ENCODE data around the gene ASB3.

The ASB3 gene

GRCh38 chr2:53752385-53752784, 34.4 kb downstream of the ASB3 start:
- H3K4me2 ChIP-seq (ENCODE audit: insufficient read depth, low read length, poor library complexity, severe bottlenecking): no peak overlapping the region
- H2BK120ac ChIP-seq (ENCODE audit: low read depth, low read length): no peak overlapping the region
- no peak overlapping the region for H3K23ac ChIP-seq (ENCODE audit: low read depth, low read length, poor library complexity)
- no peak overlapping the region for H2BK12ac ChIP-seq (ENCODE audit: low read length)
- H2AFZ ChIP-seq (ENCODE audit: low read length): no peak overlapping the region
- H3K27ac ChIP-seq (replicated peaks; ENCODE audit: low read length): no peak overlapping the region
- H3K9me3 ChIP-seq (replicated peaks in 1 of 2; ENCODE audit: control insufficient read depth in 2 of 2, insufficient read depth in 1 of 2, low read depth in 1 of 2, low read length in 2 of 2): peaks cover 2 to 8% of the 10 kb centered on the region in 2 donors
- no peak overlapping the region for H3K18ac ChIP-seq (ENCODE audit: low read length)
- no peak overlapping the region for H2AK5ac ChIP-seq (ENCODE audit: low read depth, low read length)
- peaks cover 1 to 3% of the 10 kb centered on the region in 2 donors for H3K4me1 ChIP-seq (ENCODE audit: control insufficient read depth in 2 of 2, insufficient read depth in 1 of 2, low read depth in 1 of 2, low read length in 2 of 2)
- H3K9ac ChIP-seq (ENCODE audit: low read depth, low read length, poor library complexity): no peak overlapping the region
- H2BK5ac ChIP-seq (ENCODE audit: low read length): no peak overlapping the region
- H3K27me3 ChIP-seq (ENCODE audit: control insufficient read depth in 3 of 3, insufficient read depth in 3 of 3, low read depth in 1 of 3, low read length in 3 of 3): no peaks in the 10 kb centered on the region
- no CpG with 5 or more reads among the region's 4 CpGs for WGBS, 2 donors (ENCODE audit: extremely low coverage in 2 of 2, insufficient read length in 2 of 2, insufficient replicate concordance in 1 of 2)
- no peak overlapping the region for H4K91ac ChIP-seq (ENCODE audit: low read depth, low read length, poor library complexity)
- no peak overlapping the region for H3K14ac ChIP-seq (ENCODE audit: low read length)
- no peak overlapping the region for H3K4ac ChIP-seq (ENCODE audit: low read length)
- no peaks in the 10 kb centered on the region for H3K79me1 ChIP-seq (ENCODE audit: low read depth, low read length)
- no peak for DNase-seq (ENCODE audit: low spot score)
- no peak overlapping the region for H3K4me3 ChIP-seq (ENCODE audit: low read length in 2 of 2)
- no peak overlapping the region for H4K8ac ChIP-seq (ENCODE audit: low read depth, low read length)
- H3K36me3 ChIP-seq (replicated peaks in 1 of 2; ENCODE audit: control insufficient read depth in 2 of 2, insufficient read depth in 2 of 2, low read length in 2 of 2): peaks cover 5 to 62% of the 10 kb centered on the region in 2 donors
- no peak overlapping the region for H2BK15ac ChIP-seq (ENCODE audit: low read length)

- Histone ChIP-seq H3K36me3 (replicated peaks in 1 of 2; ENCODE audit: control insufficient read depth in 2 of 2, insufficient read depth in 2 of 2, low read length in 2 of 2) (peaks cover 4 to 62% of the 10 kb centered on the region in 2 donors), H2AFZ (ENCODE audit: low read length) (no peak overlapping the region), H3K4me1 (ENCODE audit: control insufficient read depth in 2 of 2, insufficient read depth in 1 of 2, low read depth in 1 of 2, low read length in 2 of 2) (peaks cover 1 to 3% of the 10 kb centered on the region in 2 donors), H2AK5ac (ENCODE audit: low read depth, low read length) (no peak overlapping the region), H2BK120ac (ENCODE audit: low read depth, low read length) (no peak overlapping the region), H3K9me3 (replicated peaks in 1 of 2; ENCODE audit: control insufficient read depth in 2 of 2, insufficient read depth in 1 of 2, low read depth in 1 of 2, low read length in 2 of 2) (peaks cover 2 to 7% of the 10 kb centered on the region in 2 donors), H3K27ac (replicated peaks; ENCODE audit: low read length) (no peak overlapping the region), H3K79me1 (ENCODE audit: low read depth, low read length) (no peaks in the 10 kb centered on the region), H3K18ac (ENCODE audit: low read length) (no peak overlapping the region), H3K9ac (ENCODE audit: low read depth, low read length, poor library complexity) (no peak overlapping the region), H3K27me3 (ENCODE audit: control insufficient read depth in 3 of 3, insufficient read depth in 3 of 3, low read depth in 1 of 3, low read length in 3 of 3) (no peaks in the 10 kb centered on the region), H2BK5ac (ENCODE audit: low read length) (no peak overlapping the region), H4K8ac (ENCODE audit: low read depth, low read length) (no peak overlapping the region), H4K91ac (ENCODE audit: low read depth, low read length, poor library complexity) (no peak overlapping the region), H3K4me3 (ENCODE audit: low read length in 2 of 2) (no peak overlapping the region), H3K4ac (ENCODE audit: low read length) (no peak overlapping the region), H2BK12ac (ENCODE audit: low read length) (no peak overlapping the region), H3K23ac (ENCODE audit: low read depth, low read length, poor library complexity) (no peak overlapping the region), H3K14ac (ENCODE audit: low read length) (no peak overlapping the region), H2BK15ac (ENCODE audit: low read length) (no peak overlapping the region), H3K4me2 (ENCODE audit: insufficient read depth, low read length, poor library complexity, severe bottlenecking) (no peak overlapping the region)
- WGBS, 2 donors (ENCODE audit: extremely low coverage in 2 of 2, insufficient read length in 2 of 2, insufficient replicate concordance in 1 of 2): no CpG with 5 or more reads among the region's 1 CpG
- no peak for DNase-seq (ENCODE audit: low spot score)
Observed at GRCh38 chr2:53751728-53752127, 35.0 kb downstream of the ASB3 start.

- H3K9ac ChIP-seq (ENCODE audit: low read depth, low read length, poor library complexity): no peak overlapping the region
- H2AK5ac ChIP-seq (ENCODE audit: low read depth, low read length): no peak overlapping the region
- H3K79me1 ChIP-seq (ENCODE audit: low read depth, low read length): no peaks in the 10 kb centered on the region
- peaks cover 0 to 63% of the 10 kb centered on the region in 2 donors for H3K36me3 ChIP-seq (replicated peaks in 1 of 2; ENCODE audit: control insufficient read depth in 2 of 2, insufficient read depth in 2 of 2, low read length in 2 of 2)
- no peak overlapping the region for H3K4me3 ChIP-seq (ENCODE audit: low read length in 2 of 2)
- no peak overlapping the region for H4K8ac ChIP-seq (ENCODE audit: low read depth, low read length)
- H3K14ac ChIP-seq (ENCODE audit: low read length): no peak overlapping the region
- H2BK15ac ChIP-seq (ENCODE audit: low read length): no peak overlapping the region
- H3K4me2 ChIP-seq (ENCODE audit: insufficient read depth, low read length, poor library complexity, severe bottlenecking): no peak overlapping the region
- H4K91ac ChIP-seq (ENCODE audit: low read depth, low read length, poor library complexity): no peak overlapping the region
- no peaks in the 10 kb centered on the region for H3K9me3 ChIP-seq (replicated peaks in 1 of 2; ENCODE audit: control insufficient read depth in 2 of 2, insufficient read depth in 1 of 2, low read depth in 1 of 2, low read length in 2 of 2)
- no CpG with 5 or more reads among the region's 4 CpGs for WGBS, 2 donors (ENCODE audit: extremely low coverage in 2 of 2, insufficient read length in 2 of 2, insufficient replicate concordance in 1 of 2)
- no peak overlapping the region for H3K23ac ChIP-seq (ENCODE audit: low read depth, low read length, poor library complexity)
- no peak overlapping the region for H2BK12ac ChIP-seq (ENCODE audit: low read length)
- no peak overlapping the region for H3K27ac ChIP-seq (replicated peaks; ENCODE audit: low read length)
- no peak overlapping the region for H3K4ac ChIP-seq (ENCODE audit: low read length)
- no peak overlapping the region for H2BK5ac ChIP-seq (ENCODE audit: low read length)
- no peak overlapping the region for H3K18ac ChIP-seq (ENCODE audit: low read length)
- H2BK120ac ChIP-seq (ENCODE audit: low read depth, low read length): no peak overlapping the region
- H3K27me3 ChIP-seq (ENCODE audit: control insufficient read depth in 3 of 3, insufficient read depth in 3 of 3, low read depth in 1 of 3, low read length in 3 of 3): no peaks in the 10 kb centered on the region
- DNase-seq (ENCODE audit: low spot score): no peak
- H3K4me1 ChIP-seq (ENCODE audit: control insufficient read depth in 2 of 2, insufficient read depth in 1 of 2, low read depth in 1 of 2, low read length in 2 of 2): peaks cover 1 to 3% of the 10 kb centered on the region in 2 donors
- no peak overlapping the region for H2AFZ ChIP-seq (ENCODE audit: low read length)
Observed at GRCh38 chr2:53750041-53750768, 36.5 kb downstream of the ASB3 start.

- Histone ChIP-seq H2BK120ac (ENCODE audit: low read depth, low read length) (no peak overlapping the region), H3K79me1 (ENCODE audit: low read depth, low read length) (no peaks in the 10 kb centered on the region), H3K14ac (ENCODE audit: low read length) (no peak overlapping the region), H3K4ac (ENCODE audit: low read length) (no peak overlapping the region), H2BK5ac (ENCODE audit: low read length) (no peak overlapping the region), H2BK15ac (ENCODE audit: low read length) (no peak overlapping the region), H4K91ac (ENCODE audit: low read depth, low read length, poor library complexity) (no peak overlapping the region), H3K4me2 (ENCODE audit: insufficient read depth, low read length, poor library complexity, severe bottlenecking) (no peak overlapping the region), H3K9ac (ENCODE audit: low read depth, low read length, poor library complexity) (no peak overlapping the region), H3K27me3 (ENCODE audit: control insufficient read depth in 3 of 3, insufficient read depth in 3 of 3, low read depth in 1 of 3, low read length in 3 of 3) (no peaks in the 10 kb centered on the region), H3K9me3 (replicated peaks in 1 of 2; ENCODE audit: control insufficient read depth in 2 of 2, insufficient read depth in 1 of 2, low read depth in 1 of 2, low read length in 2 of 2) (peaks cover 0 to 4% of the 10 kb centered on the region in 2 donors), H3K4me1 (ENCODE audit: control insufficient read depth in 2 of 2, insufficient read depth in 1 of 2, low read depth in 1 of 2, low read length in 2 of 2) (peaks cover 2 to 5% of the 10 kb centered on the region in 2 donors), H3K23ac (ENCODE audit: low read depth, low read length, poor library complexity) (no peak overlapping the region), H3K4me3 (ENCODE audit: low read length in 2 of 2) (no peak overlapping the region), H3K36me3 (replicated peaks in 1 of 2; ENCODE audit: control insufficient read depth in 2 of 2, insufficient read depth in 2 of 2, low read length in 2 of 2) (peaks cover 0 to 66% of the 10 kb centered on the region in 2 donors), H2AFZ (ENCODE audit: low read length) (no peak overlapping the region), H3K18ac (ENCODE audit: low read length) (no peak overlapping the region), H4K8ac (ENCODE audit: low read depth, low read length) (no peak overlapping the region), H3K27ac (replicated peaks; ENCODE audit: low read length) (no peak overlapping the region), H2AK5ac (ENCODE audit: low read depth, low read length) (no peak overlapping the region), H2BK12ac (ENCODE audit: low read length) (no peak overlapping the region)
- no peak for DNase-seq (ENCODE audit: low spot score)
- WGBS, 2 donors (ENCODE audit: extremely low coverage in 2 of 2, insufficient read length in 2 of 2, insufficient replicate concordance in 1 of 2): no CpG with 5 or more reads among the region's 2 CpGs
Observed at GRCh38 chr2:53744395-53745065, 42.2 kb downstream of the ASB3 start.

Data from neuronal stem cell (in vitro differentiated cells).